H1 (cell line): ENCODE measurements around the gene TSGA10. TPM values are rescaled to one million over a fixed set of nuclear protein-coding genes. Genes with fewer than 3 reads are reported as not detected.

Experiments
- ZNF274 ChIP-seq: IDR thresholded peaks from 2 replicates; pipeline ENCODE4 v1.7.0; 2012; ENCODE audit warnings: low read length, borderline replicate concordance; ENCODE audit errors: extremely low read depth
- polyA plus RNA-seq, 7 experiments: library from polyadenylated mRNA; depleted of rRNA in 3 of 7; stranded (reverse) in 5 of 7; unstranded in 2 of 7; fragments of >200 nt in 5 of 7; fragments of 200-250 nt in 2 of 7; gene quantifications; 1 replicate in 5 of 7; 2 replicates in 1 of 7; 4 replicates in 1 of 7; pipeline versions ENCODE4 v1.2.1 to v1.2.3, GENCODE V29; 2011 to 2013; ENCODE audit warnings: missing spikeins in 2 of 7, mixed read lengths in 2 of 7
- total RNA-seq: library from RNA; stranded (reverse); fragmentation: NEBNext Ultra II Directional; extraction: Animal tissue kit (Norgen Biotek cat#: 25700); gene quantifications from 2 replicates; pipeline ENCODE4 v1.2.1, GENCODE V29; 2021

TSGA10 gene
- total and polyA plus RNA-seq, 2 of the 8 experiments (the other 6 are each of a cell fraction or from before 2014, with no cell fraction given), result 2.2 to 7.4 TPM

GRCh38 chr2:99081891-99082290 lies 72.9 kb downstream of the TSGA10 start (continued):
- TF ChIP-seq ZNF274, result no peak
- TF ChIP-seq, all 59 proteins: peak for 0
